NCI-H460 (cell line): ENCODE results near the gene CZIB. TPM values are rescaled to one million over a fixed set of nuclear protein-coding genes. Genes with fewer than 3 reads are reported as not detected.
"Not testable (repeated sequence)": the region's sequence is repeated elsewhere in the genome, so short reads cannot be mapped to it uniquely, and the experiment has no call there.

ENCODE experiments used
- DNase-seq: peaks from one replicate; pipeline ENCODE4 v3.0.0-alpha.2; 2016; ENCODE audit warnings: low read depth; ENCODE audit errors: extremely low read depth
- total RNA-seq: library from RNA; depleted of rRNA; stranded (reverse); fragments of >200 nt; shearing (Covaris generic); gene quantifications from 2 replicates; pipeline ENCODE4 v1.2.3, GENCODE V29; 2014

Gene CZIB
- total RNA-seq, 1 experiment from 2014 or later: 53.5 TPM

DNA sequence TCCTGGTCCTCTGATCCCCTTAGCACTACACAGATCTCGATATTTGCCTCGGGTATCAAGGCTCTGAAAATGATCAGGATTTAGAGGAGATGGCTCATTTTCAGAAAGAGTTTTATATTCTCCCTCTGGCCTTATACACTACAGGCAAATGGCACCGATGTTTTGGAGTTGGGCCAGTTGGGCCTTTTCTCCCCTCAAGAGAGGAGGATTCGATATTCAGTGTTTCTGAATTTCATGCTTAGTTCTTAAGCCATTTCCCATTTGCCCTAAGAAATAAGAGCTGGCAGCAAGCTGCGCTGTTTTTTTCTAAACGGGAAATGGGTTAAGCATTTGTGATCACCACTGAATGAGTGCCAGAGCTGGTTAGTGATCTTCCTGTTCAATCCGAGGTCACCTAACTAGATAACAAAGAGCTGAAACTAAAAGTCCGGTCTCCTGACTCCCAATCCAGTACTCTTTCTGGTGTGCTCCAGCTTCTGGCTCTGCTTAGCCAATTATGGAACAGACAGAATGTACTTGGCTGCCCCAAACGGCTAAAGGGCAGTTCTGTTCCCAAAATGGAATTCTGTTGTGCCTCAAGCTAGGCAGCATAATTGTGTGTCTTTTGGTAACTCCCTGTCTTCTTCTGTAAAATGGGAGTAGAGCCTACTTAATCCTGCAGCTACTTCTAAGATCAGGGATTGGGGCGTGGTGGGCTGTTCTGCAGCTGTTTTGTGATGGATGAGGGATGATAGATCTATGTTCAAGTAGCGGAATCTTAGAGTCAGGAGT lies 25.0 kb downstream of the CZIB start:
- DNase-seq: no peak

GRCh38 chr1:53190210-53190611 lies 30.2 kb downstream of the CZIB start:
- no peak for DNase-seq

DNA sequence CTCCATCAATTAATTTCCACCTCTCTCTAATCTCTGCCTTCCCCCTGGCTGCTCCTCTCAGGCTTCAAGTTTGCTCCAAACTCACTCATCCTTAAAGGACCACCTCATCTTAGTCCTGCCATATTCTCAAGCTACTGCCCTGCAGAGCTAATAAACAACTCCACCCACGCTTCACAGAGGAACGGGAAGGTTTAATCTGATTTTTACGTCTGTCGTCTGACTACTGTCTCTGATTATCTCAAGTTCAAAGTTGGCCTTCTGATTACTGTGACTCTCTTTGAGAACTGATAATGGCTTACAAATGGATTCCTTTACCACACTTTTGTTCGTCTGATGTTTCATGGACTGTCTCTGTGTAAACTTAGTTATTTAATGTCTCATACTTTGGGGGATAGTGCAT lies 31.4 kb downstream of the CZIB start:
- no peak for DNase-seq

DNA sequence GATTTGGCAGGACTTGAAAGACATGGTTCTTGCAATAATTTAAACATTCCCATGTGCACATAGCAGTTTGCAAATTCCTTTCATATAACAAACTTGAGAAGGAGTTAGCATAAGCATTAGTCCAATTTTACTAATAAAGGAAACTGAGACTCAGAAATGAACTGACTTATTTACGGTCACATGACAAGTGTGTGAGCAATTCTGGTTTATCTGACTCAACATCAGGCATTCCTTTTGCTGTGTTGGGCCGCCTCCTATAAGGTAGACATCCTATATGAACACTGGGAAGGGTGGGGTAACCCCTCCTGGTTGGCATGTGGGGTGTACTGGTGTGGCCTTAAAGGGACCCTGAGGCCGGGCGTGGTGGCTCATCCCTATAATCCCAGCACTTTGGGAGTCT lies 32.3 kb downstream of the CZIB start:
- no peak for DNase-seq

DNA sequence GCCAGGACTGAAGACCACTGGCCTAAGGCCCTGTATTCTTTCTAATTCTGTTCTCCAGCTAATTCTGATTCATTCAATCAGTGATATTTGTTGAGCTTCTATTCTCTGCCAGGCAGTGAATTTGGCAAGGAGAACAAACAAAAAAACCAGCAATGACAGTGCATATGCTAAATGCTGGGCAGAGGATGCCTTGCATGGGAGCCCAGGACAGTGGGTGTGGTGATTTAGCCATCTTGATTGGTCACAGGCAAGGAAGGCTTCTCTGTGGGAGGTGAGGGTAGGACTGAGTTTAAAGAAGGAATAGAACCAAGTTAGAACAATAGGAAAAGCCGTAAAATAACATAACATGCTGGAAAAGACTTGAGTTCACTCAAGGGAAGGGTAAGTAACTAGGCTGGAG lies 33.0 kb downstream of the CZIB start:
- DNase-seq: no peak

DNA sequence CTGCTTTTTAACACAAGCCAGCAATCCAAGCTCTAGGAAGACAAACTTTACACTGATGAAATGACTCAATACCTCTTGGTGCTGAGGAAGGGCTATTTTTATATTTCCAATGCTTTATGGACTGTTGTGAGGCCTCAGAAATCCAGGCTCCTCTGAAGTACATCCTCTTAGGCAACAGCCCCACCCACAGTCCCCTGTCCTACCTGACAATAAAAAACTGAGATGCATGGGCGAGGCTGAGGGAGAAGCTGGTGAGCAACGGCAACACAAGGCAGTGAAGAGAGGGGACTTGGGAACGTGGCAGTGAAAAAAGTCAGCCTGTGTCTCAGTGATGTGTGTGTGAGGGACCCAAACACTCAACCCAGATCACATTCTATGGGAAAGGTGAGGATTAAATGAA lies 33.9 kb downstream of the CZIB start:
- DNase-seq: no peak

- not testable (repeated sequence) for DNase-seq
Observed at GRCh38 chr1:53185955-53186297, 34.5 kb downstream of the CZIB start.

- no peak for DNase-seq
Observed at GRCh38 chr1:53183095-53183990, 37.1 kb downstream of the CZIB start.

GRCh38 chr1:53182716-53183094 lies 37.7 kb downstream of the CZIB start:
- DNase-seq: no peak

DNA sequence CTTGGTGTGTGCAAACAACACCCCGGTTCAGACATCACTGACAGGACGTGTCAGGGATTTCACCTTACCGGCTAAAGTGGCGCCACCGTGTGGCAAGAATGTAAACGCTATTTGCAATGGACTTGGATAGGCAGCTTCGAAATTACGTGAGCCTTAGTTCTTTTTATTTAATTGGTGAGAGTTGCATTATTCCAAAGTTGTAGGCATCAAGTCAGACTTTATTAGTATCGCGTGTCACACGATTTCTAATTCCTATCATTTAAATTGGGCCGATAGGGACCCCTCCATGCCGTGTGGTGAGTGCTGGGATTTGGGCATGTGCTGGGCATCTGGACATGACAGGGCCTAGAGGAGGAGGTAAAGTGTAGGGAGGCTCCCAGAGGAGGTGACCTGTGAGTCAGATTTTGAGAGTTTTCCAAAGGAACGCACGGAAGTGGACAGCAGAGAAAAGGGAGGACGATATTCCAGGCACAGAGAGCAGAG lies 38.3 kb downstream of the CZIB start:
- peak; percentile 64 for DNase-seq

DNA sequence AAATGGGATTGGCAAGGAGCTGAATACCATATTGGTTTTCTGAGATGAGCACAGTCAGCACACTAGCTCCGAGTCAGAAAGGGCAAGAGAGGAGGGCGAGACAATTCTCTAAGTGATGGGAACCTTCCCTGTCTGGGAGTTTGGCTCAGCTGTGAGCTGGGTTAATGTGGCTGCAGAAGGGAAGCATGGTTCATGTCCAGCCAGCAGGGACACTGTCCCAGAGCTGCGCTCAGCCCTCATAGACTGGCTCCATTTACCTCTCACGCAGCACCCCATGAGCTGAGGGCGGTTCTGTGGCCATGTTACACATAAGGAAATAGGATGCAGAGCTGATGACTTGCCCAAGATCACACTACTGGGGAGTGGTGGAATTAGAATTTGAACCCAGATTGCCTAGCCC lies 39.5 kb downstream of the CZIB start:
- no peak for DNase-seq

GRCh38 chr1:53180226-53180625 lies 40.2 kb downstream of the CZIB start:
- DNase-seq: no peak

DNA sequence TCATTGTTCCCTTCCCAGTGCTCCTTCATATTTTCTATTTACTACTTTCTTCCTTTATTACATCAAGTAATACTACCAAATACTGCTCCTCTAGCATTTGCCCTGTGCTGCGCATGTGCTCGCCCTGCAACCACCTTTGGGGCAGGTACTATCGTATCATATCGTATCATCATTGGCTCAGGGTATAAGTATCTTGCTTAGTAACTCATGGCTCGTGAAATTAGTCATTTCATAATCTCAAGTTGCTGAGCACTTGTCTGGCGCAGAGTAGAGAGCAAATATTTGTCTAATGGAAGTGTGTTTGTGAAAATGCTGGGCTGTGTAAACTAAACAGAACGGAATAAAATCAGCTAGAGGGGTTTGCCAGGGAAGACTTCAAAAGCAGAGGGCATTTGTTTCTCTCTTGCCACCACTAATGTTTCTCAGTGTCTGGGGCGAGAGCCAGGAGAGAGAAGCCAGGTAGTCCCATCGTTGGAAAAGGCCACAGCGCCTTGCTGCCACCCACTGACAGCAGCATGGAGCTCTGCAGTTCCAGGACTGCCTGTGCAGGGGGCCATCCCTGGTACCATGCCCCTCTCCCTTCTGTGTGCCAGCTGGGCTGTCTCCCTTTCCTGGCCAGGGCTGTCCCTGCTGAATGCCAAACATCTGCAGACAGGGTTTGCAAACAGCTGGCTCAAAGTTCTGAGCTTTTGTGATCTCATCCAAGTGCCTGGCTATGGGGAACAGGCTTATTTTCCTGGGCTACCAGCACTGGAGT lies 43.8 kb downstream of the CZIB start:
- no peak for DNase-seq

DNA sequence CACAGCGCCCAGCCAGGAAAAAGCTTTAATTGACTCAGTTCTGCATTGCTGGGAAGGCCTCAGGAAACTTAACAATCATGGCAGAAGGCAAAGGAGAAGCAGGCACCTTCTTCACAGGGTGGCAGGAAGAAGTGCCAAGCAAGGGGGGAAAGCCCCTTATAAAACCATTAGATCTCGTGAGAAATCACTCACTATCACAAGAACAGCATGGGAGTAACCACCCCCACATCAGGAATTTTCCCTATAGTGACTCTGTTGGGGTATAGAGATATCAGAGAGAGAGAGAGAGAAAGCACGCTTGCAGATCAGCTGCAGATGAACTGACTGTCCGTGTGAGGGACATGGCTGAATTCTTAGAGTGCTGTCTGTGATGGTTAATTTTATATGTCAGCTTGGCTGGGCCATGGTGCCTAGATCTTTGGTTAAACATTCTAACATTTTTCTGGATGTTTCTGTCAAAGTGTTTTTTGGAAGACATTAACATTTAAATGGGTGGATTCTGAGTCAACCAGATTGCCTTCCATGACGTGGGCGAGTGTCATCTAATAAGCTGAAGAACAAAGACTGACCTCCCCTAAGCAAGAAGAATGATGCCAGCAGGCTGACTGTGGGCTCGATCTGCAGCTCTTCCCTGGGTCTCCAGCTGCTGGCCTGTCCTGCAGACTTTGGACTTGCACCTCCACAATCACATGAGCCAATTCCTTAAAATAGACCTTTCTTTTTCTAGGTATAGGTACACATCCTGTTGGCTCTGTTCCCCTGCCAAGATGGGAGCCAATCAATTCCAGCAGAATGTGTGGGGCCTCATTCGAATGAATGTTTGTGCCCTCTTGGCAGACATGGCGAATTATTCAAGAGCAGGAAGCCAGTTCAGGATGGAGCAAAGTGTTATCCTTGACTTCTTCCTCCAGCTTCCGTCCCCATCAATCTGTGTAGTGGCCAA lies 45.2 kb downstream of the CZIB start:
- DNase-seq: no peak

DNA sequence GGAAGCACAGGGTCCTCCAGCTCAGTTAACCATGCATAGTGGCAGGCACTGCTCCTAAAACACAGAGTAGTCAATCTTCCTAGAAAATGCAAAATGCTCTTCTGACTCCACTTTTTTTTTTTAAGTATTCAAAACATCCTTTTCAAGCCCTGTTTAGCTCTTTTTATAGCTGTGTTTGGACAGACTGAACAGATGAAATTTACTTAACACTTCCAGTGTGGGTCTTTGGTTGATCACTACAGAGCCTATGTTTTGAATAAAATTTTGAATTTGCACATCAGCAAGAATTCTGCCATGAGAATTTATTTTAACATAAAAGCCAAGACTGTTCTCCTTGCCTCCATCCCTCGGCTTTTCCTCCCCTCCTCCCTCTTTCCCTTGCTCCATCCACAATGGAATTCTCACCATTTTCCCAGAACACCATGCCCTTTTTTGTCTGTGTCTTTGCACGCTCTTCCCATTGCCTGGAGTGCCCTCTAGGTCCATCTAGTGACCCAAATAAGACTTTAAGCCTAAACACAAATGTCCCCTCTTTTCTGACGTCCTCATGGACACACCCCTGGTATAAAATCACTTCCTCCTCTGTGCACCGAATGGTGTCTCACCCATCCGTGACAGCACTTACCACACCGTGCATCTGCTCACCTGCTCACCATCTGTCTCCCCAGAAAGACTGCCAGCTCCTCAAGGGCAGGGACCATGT lies 47.9 kb downstream of the CZIB start:
- DNase-seq: no peak

- DNase-seq: no peak
Observed at GRCh38 chr1:53166912-53167311, 53.5 kb downstream of the CZIB start.

GRCh38 chr1:53166366-53166765 lies 54.1 kb downstream of the CZIB start:
- no peak for DNase-seq

- DNase-seq: no peak
Observed at GRCh38 chr1:53165408-53165961, 54.9 kb downstream of the CZIB start.
